Measurements from ENCODE around the gene CTNNA1. TPM values are rescaled to one million over a fixed set of nuclear protein-coding genes. Genes with fewer than 3 reads are reported as not detected.
"Not testable (repeated sequence)": the region's sequence is repeated elsewhere in the genome, so short reads cannot be mapped to it uniquely, and the experiment has no call there.

CTNNA1 gene
- total and polyA plus RNA-seq, 4 donors = 107 to 446 (median 278) TPM

DNA sequence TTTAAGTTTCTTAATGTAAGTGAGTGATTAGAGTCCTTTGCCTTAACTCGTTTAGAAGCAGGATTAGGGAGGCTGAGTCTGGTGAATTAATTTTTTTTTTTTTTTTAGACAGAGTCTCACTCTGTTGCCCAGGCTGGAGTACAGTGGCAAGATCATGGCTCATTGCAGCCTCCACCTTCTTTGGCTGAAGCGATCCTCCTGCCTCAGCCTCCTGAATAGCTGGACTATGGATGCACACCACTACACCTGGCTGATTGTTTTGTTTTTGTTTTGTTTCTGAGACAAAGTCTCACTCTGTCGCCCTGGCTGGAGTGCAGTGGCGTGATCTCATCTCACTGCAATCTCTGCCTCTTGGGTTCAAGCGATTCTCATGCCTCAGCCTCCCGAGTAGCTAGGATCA is 20.4 kb downstream of the CTNNA1 start:
- not testable (repeated sequence) for ATAC-seq (ENCODE audit: low FRiP score); H3K27ac ChIP-seq (ENCODE audit: low read depth in 1 of 2, low read length in 2 of 2)

DNA sequence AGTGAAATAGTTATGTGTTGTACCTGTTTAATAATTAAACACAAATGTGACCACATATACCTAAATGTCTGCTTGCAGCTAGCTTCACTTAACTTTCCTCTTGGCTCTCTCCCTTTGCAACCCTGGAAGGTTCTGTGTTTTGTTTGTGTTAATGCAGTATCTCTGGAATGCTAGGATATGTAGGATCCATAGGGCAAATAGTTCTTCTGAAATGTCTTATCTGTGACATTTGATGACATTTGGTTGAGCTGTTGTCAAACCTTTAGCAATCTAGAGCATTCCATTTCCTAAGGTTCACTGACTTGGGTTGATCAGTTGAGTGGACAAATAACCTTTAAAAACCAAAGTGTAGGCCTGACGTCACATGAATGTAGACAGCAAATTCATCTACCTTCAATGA is 21.8 kb downstream of the CTNNA1 start:
- Histone ChIP-seq H3K27ac (ENCODE audit: low read depth in 1 of 2, low read length in 2 of 2) (no peak overlapping the region), H3K4me1 (ENCODE audit: control insufficient read depth in 1 of 2, insufficient read depth in 2 of 2, low read length in 2 of 2) (peaks cover 1 to 4% of the 10 kb centered on the region in 2 donors), H3K36me3 (ENCODE audit: control insufficient read depth in 1 of 2, insufficient read depth in 2 of 2, low read length in 1 of 2) (no peaks in the 10 kb centered on the region), H3K27me3 (ENCODE audit: control insufficient read depth in 1 of 2, insufficient read depth in 2 of 2, low read length in 1 of 2) (no peaks in the 10 kb centered on the region), H3K4me3 (ENCODE audit: low read length in 2 of 2) (no peak overlapping the region), H3K9me3 (ENCODE audit: control insufficient read depth, low read length) (no peaks in the 10 kb centered on the region)
- ATAC-seq (ENCODE audit: low FRiP score) (no peak), DNase-seq (no peak)
- intact Hi-C loops (cut with DNase I) = no loop called here
- WGBS, 2 donors = 70 to 80% methylated on average over 1 of the region's 1 CpG

More for the DNA sequence above, 20.4 kb downstream of the CTNNA1 start:
- H3K4me3 ChIP-seq (ENCODE audit: low read length in 2 of 2); intact Hi-C loops (cut with DNase I); H3K27me3 ChIP-seq (ENCODE audit: control insufficient read depth in 1 of 2, insufficient read depth in 2 of 2, low read length in 1 of 2); DNase-seq; H3K36me3 ChIP-seq (ENCODE audit: control insufficient read depth in 1 of 2, insufficient read depth in 2 of 2, low read length in 1 of 2); H3K9me3 ChIP-seq (ENCODE audit: control insufficient read depth, low read length); H3K4me1 ChIP-seq (ENCODE audit: control insufficient read depth in 1 of 2, insufficient read depth in 2 of 2, low read length in 2 of 2): not testable (repeated sequence)
- WGBS, 2 donors = 79% methylated on average over 6 of the region's 6 CpGs

DNA sequence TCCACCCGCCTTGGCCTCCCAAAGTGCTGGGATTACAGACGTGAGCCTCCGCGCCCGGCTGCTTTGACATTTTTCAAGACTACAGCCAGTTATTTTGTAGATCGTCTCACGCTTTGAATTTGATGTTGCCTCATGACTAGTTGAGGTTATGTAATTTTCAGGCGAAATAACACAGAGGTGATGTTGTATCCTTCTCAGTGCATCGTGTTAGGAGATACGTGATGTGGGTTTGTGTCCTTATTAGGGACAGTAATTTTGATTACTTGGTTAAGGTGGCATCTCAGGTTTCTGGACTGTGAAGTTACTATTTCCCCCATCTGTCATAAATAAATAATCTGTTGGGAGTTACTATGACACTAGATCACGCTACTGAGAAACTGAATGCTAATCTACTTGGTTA is 25.0 kb downstream of the CTNNA1 start:
- H3K4me1 ChIP-seq (ENCODE audit: control insufficient read depth in 1 of 2, insufficient read depth in 2 of 2, low read length in 2 of 2) = peaks cover 1 to 3% of the 10 kb centered on the region in 2 donors
- intact Hi-C loops (cut with DNase I) = no loop called here
- H3K9me3 ChIP-seq (ENCODE audit: control insufficient read depth, low read length) = no peaks in the 10 kb centered on the region
- no peak for ATAC-seq (ENCODE audit: low FRiP score)
- WGBS, 2 donors = 96% methylated on average over 11 of the region's 11 CpGs
- H3K27ac ChIP-seq (ENCODE audit: low read depth in 1 of 2, low read length in 2 of 2) = no peak overlapping the region
- H3K27me3 ChIP-seq (ENCODE audit: control insufficient read depth in 1 of 2, insufficient read depth in 2 of 2, low read length in 1 of 2) = no peaks in the 10 kb centered on the region
- no peak for DNase-seq
- no peaks in the 10 kb centered on the region for H3K36me3 ChIP-seq (ENCODE audit: control insufficient read depth in 1 of 2, insufficient read depth in 2 of 2, low read length in 1 of 2)
- no peak overlapping the region for H3K4me3 ChIP-seq (ENCODE audit: low read length in 2 of 2)

DNA sequence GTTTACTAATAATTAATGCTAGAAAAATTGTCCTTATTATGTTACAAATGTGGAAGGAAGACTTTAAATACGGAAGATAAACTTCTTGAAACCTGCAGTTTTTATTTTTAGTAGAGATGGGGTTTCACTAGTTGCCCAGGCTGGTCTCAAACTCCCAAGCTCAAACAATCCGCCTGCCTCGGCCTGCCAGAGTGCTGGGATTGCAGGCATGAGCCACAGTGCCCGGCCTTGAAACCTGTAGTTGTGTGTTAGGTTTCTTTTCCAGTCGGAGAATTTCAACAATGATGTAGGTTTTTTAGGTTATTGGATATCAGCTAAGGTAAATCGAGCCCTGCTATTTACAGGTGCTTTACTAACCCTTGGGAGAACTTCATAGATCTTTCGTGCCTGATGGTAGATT is 30.8 kb downstream of the CTNNA1 start:
- 83 to 85% methylated on average over 7 of the region's 7 CpGs for WGBS, 2 donors
- no peaks in the 10 kb centered on the region for H3K9me3 ChIP-seq (ENCODE audit: control insufficient read depth, low read length)
- H3K4me3 ChIP-seq (ENCODE audit: low read length in 2 of 2) = no peak overlapping the region
- intact Hi-C loops (cut with DNase I) = no loop called here
- no peak overlapping the region for H3K27ac ChIP-seq (ENCODE audit: low read depth in 1 of 2, low read length in 2 of 2)
- H3K36me3 ChIP-seq (ENCODE audit: control insufficient read depth in 1 of 2, insufficient read depth in 2 of 2, low read length in 1 of 2) = no peaks in the 10 kb centered on the region
- no peaks in the 10 kb centered on the region for H3K27me3 ChIP-seq (ENCODE audit: control insufficient read depth in 1 of 2, insufficient read depth in 2 of 2, low read length in 1 of 2)
- no peak for ATAC-seq (ENCODE audit: low FRiP score)
- no peak for DNase-seq
- H3K4me1 ChIP-seq (ENCODE audit: control insufficient read depth in 1 of 2, insufficient read depth in 2 of 2, low read length in 2 of 2) = peaks cover 0 to 3% of the 10 kb centered on the region in 2 donors

DNA sequence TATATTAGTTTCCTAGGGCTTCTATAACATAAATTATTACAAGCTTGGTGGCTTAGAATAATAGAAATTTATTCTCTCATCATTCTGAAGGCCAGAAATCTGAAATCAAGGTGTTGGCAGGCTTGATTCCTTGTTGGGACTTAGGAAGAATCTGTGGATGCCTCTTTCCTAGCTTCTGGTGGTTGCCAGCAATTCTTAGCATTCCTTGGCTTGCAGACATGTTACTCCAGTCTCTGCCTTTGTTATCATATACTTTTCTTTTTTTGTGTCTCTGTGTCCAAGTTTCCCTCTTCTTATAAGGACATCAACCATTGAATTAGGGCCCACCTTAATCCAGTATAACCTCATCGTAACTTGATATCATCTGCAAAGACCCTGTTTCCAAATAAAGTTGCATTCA is 31.4 kb downstream of the CTNNA1 start:
- WGBS, 2 donors = 88 to 89% methylated on average over 1 of the region's 1 CpG
- no peak for DNase-seq
- Histone ChIP-seq H3K36me3 (ENCODE audit: control insufficient read depth in 1 of 2, insufficient read depth in 2 of 2, low read length in 1 of 2) (no peaks in the 10 kb centered on the region), H3K27me3 (ENCODE audit: control insufficient read depth in 1 of 2, insufficient read depth in 2 of 2, low read length in 1 of 2) (no peaks in the 10 kb centered on the region), H3K4me1 (ENCODE audit: control insufficient read depth in 1 of 2, insufficient read depth in 2 of 2, low read length in 2 of 2) (peaks cover 0 to 3% of the 10 kb centered on the region in 2 donors), H3K9me3 (ENCODE audit: control insufficient read depth, low read length) (no peaks in the 10 kb centered on the region), H3K4me3 (ENCODE audit: low read length in 2 of 2) (no peak overlapping the region), H3K27ac (ENCODE audit: low read depth in 1 of 2, low read length in 2 of 2) (no peak overlapping the region)
- intact Hi-C loops (cut with DNase I) = no loop called here
- no peak for ATAC-seq (ENCODE audit: low FRiP score)

DNA sequence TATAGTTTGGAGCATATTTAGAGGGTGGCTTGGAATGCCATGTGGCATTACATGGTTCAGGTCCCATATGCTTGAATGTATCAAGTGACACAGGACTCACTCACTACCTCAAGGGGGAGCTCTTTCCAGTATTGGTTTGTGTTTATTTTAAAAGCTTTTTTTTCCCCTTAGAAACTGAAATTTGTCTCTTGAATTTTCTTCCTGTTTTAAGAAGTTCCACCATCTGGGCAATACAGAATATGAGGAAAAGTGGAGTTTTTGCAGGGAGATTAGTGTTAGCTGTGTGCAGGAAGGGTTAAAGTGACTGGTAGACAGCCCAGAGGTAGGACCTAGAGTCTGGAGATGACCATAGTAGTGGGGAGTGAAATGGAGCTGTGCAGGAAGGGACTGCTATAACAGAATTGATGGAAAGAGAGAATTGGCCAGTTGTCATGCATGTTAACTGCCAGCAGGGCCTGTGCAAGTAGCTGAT is 36.6 kb downstream of the CTNNA1 start:
- H3K9me3 ChIP-seq (ENCODE audit: control insufficient read depth, low read length) = no peaks in the 10 kb centered on the region
- no peak overlapping the region for H3K27ac ChIP-seq (ENCODE audit: low read depth in 1 of 2, low read length in 2 of 2)
- ATAC-seq (ENCODE audit: low FRiP score) = no peak
- H3K4me1 ChIP-seq (ENCODE audit: control insufficient read depth in 1 of 2, insufficient read depth in 2 of 2, low read length in 2 of 2) = peaks cover 5 to 10% of the 10 kb centered on the region in 2 donors
- no peak overlapping the region for H3K4me3 ChIP-seq (ENCODE audit: low read length in 2 of 2)
- DNase-seq = no peak
- H3K27me3 ChIP-seq (ENCODE audit: control insufficient read depth in 1 of 2, insufficient read depth in 2 of 2, low read length in 1 of 2) = no peaks in the 10 kb centered on the region
- no peaks in the 10 kb centered on the region for H3K36me3 ChIP-seq (ENCODE audit: control insufficient read depth in 1 of 2, insufficient read depth in 2 of 2, low read length in 1 of 2)
- intact Hi-C loops (cut with DNase I) = no loop called here

DNA sequence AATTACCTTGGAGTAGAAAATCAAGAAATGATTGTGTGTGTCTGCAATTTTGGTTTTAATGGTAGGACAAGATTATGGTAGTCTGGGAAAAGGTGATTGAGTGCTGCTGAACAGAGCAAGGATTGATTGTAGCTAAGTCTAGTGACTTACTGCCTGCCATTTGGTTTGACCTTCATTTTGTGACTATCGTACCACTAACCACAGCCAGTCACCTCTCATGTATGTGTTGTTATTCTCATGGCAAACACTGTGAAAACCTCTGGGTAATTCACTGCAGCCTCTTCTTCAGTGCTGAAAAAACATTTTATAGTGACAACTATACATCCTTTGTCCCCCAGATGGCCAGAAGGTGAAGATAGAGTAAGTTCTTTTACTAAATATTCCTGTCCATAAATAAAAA is 37.5 kb downstream of the CTNNA1 start:
- WGBS, 2 donors = 60 to 73% methylated on average over 1 of the region's 1 CpG
- Histone ChIP-seq H3K9me3 (ENCODE audit: control insufficient read depth, low read length) (no peaks in the 10 kb centered on the region), H3K36me3 (ENCODE audit: control insufficient read depth in 1 of 2, insufficient read depth in 2 of 2, low read length in 1 of 2) (no peaks in the 10 kb centered on the region), H3K27ac (ENCODE audit: low read depth in 1 of 2, low read length in 2 of 2) (no peak overlapping the region), H3K4me1 (ENCODE audit: control insufficient read depth in 1 of 2, insufficient read depth in 2 of 2, low read length in 2 of 2) (peaks cover 5 to 10% of the 10 kb centered on the region in 2 donors), H3K27me3 (ENCODE audit: control insufficient read depth in 1 of 2, insufficient read depth in 2 of 2, low read length in 1 of 2) (no peaks in the 10 kb centered on the region), H3K4me3 (ENCODE audit: low read length in 2 of 2) (no peak overlapping the region)
- DNase-seq = no peak
- ATAC-seq (ENCODE audit: low FRiP score) = no peak
- intact Hi-C loops (cut with DNase I) = no loop called here

DNA sequence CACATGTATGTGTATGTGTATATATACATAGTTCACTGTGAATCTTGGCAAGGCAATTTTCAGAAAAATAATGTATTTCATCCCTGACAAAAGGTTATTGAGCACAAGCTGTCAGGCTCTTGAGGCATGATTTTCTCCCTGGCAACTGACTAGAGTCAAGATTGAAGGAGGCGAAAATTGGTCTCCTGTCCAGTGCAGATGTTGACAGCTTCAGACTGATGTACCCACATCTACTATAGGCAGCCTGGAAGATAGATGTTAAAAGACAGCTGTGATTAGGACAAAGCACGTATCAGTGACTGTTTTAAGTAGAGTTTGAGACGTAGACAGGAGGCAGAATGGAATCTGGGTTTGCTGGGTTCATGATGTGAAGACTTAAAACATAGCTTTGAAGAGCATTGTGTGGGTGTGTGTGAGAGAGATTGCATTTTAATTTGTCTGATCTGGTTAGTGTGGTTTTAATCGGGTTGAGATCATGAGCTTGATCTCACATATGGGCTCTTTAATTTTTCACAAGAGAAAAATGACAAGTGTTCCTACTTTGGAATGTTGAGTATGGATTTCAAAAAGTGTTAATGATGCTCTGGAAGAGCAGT is 39.1 kb downstream of the CTNNA1 start:
- H3K36me3 ChIP-seq (ENCODE audit: control insufficient read depth in 1 of 2, insufficient read depth in 2 of 2, low read length in 1 of 2) = no peaks in the 10 kb centered on the region
- DNase-seq (no peak), ATAC-seq (ENCODE audit: low FRiP score) (no peak)
- intact Hi-C loops (cut with DNase I) = no loop called here
- H3K27me3 ChIP-seq (ENCODE audit: control insufficient read depth in 1 of 2, insufficient read depth in 2 of 2, low read length in 1 of 2) = no peaks in the 10 kb centered on the region
- H3K4me3 ChIP-seq (ENCODE audit: low read length in 2 of 2) = no peak overlapping the region
- no peak overlapping the region for H3K27ac ChIP-seq (ENCODE audit: low read depth in 1 of 2, low read length in 2 of 2)
- WGBS, 2 donors = 63% methylated on average over 4 of the region's 4 CpGs
- H3K4me1 ChIP-seq (ENCODE audit: control insufficient read depth in 1 of 2, insufficient read depth in 2 of 2, low read length in 2 of 2) = peaks cover 5 to 10% of the 10 kb centered on the region in 2 donors
- H3K9me3 ChIP-seq (ENCODE audit: control insufficient read depth, low read length) = no peaks in the 10 kb centered on the region

DNA sequence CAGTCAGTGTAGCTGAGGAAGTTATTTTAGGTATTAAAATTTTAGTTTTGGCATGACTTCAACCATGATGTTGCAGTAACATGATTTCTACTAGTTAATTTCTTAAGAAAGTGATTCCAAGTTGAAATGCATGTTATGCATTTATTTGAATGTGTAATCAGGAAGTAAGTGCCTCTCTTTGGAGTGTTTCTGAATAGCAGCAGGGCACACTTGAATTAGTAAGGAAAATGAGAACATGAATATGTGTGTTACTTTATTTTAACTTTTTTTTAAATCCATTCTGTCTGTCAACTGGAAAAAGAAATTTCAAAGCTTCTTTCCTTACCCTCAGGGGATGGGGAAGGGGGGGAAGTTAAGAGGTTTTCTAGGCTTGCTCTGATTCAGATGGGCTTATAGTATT is 40.4 kb downstream of the CTNNA1 start:
- no peak for DNase-seq
- peaks cover 5 to 12% of the 10 kb centered on the region in 2 donors for H3K4me1 ChIP-seq (ENCODE audit: control insufficient read depth in 1 of 2, insufficient read depth in 2 of 2, low read length in 2 of 2)
- H3K4me3 ChIP-seq (ENCODE audit: low read length in 2 of 2) = no peak overlapping the region
- H3K27me3 ChIP-seq (ENCODE audit: control insufficient read depth in 1 of 2, insufficient read depth in 2 of 2, low read length in 1 of 2) = no peaks in the 10 kb centered on the region
- no peak for ATAC-seq (ENCODE audit: low FRiP score)
- H3K27ac ChIP-seq (ENCODE audit: low read depth in 1 of 2, low read length in 2 of 2) = no peak overlapping the region
- H3K36me3 ChIP-seq (ENCODE audit: control insufficient read depth in 1 of 2, insufficient read depth in 2 of 2, low read length in 1 of 2) = no peaks in the 10 kb centered on the region
- intact Hi-C loops (cut with DNase I) = no loop called here
- no peaks in the 10 kb centered on the region for H3K9me3 ChIP-seq (ENCODE audit: control insufficient read depth, low read length)

Measured in aorta (tissue), 5 donors.